DOHH2 (cell line): ENCODE results near the gene VKORC1L1.

ENCODE experiments used
- CTCF ChIP-seq: fragments of 200-600 bp; sonication (generic); IDR thresholded peaks from one replicate; pipeline ENCODE4 v1.5.1; 2014; ENCODE audit warnings: antibody characterized with exemption, mild to moderate bottlenecking, low read depth, low read length; ENCODE audit not compliant: poor library complexity, severe bottlenecking
- EZH2phosphoT487 ChIP-seq: fragments of 200-600 bp; sonication (generic); IDR thresholded peaks from 2 replicates; pipeline ENCODE4 v1.6.1; 2017; ENCODE audit warnings: borderline replicate concordance, mild to moderate bottlenecking, antibody characterized with exemption, low read length, moderate library complexity, mixed read lengths

- TF ChIP-seq CTCF (no peak), EZH2phosphoT487 (no peak)
Measured at GRCh38 chr7:65926588-65926987, 53.7 kb downstream of the VKORC1L1 start.
